ENCODE data around the gene CHST4. TPM values are rescaled to one million over a fixed set of nuclear protein-coding genes. Genes with fewer than 3 reads are reported as not detected.
A peak's percentile ranks its signal among the peaks of the same experiment; 100 is the strongest.

CHST4 gene
- total RNA-seq, 2 experiments from 2014 or later = not detected

- ATAC-seq (ENCODE audit: poor library complexity) (peak; percentile 84), DNase-seq (peak; percentile 24 to 74 (median 37))
- POLR2A ChIA-PET = no interaction called here
- TF ChIP-seq, protein P1, sequence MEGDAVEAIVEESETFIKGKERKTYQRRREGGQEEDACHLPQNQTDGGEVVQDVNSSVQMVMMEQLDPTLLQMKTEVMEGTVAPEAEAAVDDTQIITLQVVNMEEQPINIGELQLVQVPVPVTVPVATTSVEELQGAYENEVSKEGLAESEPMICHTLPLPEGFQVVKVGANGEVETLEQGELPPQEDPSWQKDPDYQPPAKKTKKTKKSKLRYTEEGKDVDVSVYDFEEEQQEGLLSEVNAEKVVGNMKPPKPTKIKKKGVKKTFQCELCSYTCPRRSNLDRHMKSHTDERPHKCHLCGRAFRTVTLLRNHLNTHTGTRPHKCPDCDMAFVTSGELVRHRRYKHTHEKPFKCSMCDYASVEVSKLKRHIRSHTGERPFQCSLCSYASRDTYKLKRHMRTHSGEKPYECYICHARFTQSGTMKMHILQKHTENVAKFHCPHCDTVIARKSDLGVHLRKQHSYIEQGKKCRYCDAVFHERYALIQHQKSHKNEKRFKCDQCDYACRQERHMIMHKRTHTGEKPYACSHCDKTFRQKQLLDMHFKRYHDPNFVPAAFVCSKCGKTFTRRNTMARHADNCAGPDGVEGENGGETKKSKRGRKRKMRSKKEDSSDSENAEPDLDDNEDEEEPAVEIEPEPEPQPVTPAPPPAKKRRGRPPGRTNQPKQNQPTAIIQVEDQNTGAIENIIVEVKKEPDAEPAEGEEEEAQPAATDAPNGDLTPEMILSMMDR (IDR thresholded peaks at IDR 0.05) = peak; percentile 58
- Histone ChIP-seq H3K27me3 (ENCODE audit: control insufficient read depth in 1 of 2, insufficient read depth in 2 of 2, low read length in 2 of 2) (no peaks in the 10 kb centered on the region), H3K4me1 (ENCODE audit: insufficient read depth, low read length) (peaks cover 3% of the 10 kb centered on the region), H3K27ac (ENCODE audit: low read depth in 1 of 2, low read length in 2 of 2) (no peak overlapping the region), H3K4me3 (ENCODE audit: low read length) (no peak overlapping the region), H3K36me3 (ENCODE audit: insufficient read depth, low read length) (no peaks in the 10 kb centered on the region), H3K9me3 (ENCODE audit: control insufficient read depth in 1 of 2, insufficient read depth in 1 of 2, low read length in 2 of 2) (no peaks in the 10 kb centered on the region)
- intact Hi-C loops (cut with DNase I, micrococcal nuclease) = loop anchor here in 1 of 2 experiments (1.0 kb wide), 1 partner anchor 69 kb away; no protein-coding TSS in a partner anchor
- Mint-ChIP-seq H3K27me3 (peaks cover 16% of the 10 kb centered on the region), H3K4me1 (ENCODE audit: low read depth) (no peaks in the 10 kb centered on the region), H3K27ac (no peak overlapping the region), H3K9me3 (no peaks in the 10 kb centered on the region), H3K4me3 (no peak overlapping the region), H3K36me3 (ENCODE audit: low read depth) (no peaks in the 10 kb centered on the region)
- CTCF ChIA-PET = interaction anchor here (1.6 kb wide), 1 partner anchor 23 kb away, joined by 3 read pairs; no protein-coding TSS in a partner anchor
These were observed 16.2 kb downstream of the CHST4 start for GRCh38 chr16:71542377-71542776.

GRCh38 chr16:71547168-71547567, 20.9 kb downstream of the CHST4 start:
- POLR2A ChIA-PET = no interaction called here
- Histone ChIP-seq H3K36me3 (ENCODE audit: insufficient read depth, low read length) (no peaks in the 10 kb centered on the region), H3K4me3 (ENCODE audit: low read length) (no peak overlapping the region), H3K4me1 (ENCODE audit: insufficient read depth, low read length) (peaks cover 3% of the 10 kb centered on the region), H3K27ac (ENCODE audit: low read depth in 1 of 2, low read length in 2 of 2) (no peak overlapping the region), H3K27me3 (ENCODE audit: control insufficient read depth in 1 of 2, insufficient read depth in 2 of 2, low read length in 2 of 2) (peaks cover 0 to 3% of the 10 kb centered on the region in 2 experiments), H3K9me3 (ENCODE audit: control insufficient read depth in 1 of 2, insufficient read depth in 1 of 2, low read length in 2 of 2) (no peaks in the 10 kb centered on the region)
- DNase-seq (no peak), ATAC-seq (ENCODE audit: poor library complexity) (no peak)
- TF ChIP-seq, protein P1 (IDR thresholded peaks at IDR 0.05) = no peak
- no peak overlapping the region for H3K4me3 Mint-ChIP-seq
- H3K27ac Mint-ChIP-seq = no peak overlapping the region
- no peaks in the 10 kb centered on the region for H3K4me1 Mint-ChIP-seq (ENCODE audit: low read depth)
- H3K36me3 Mint-ChIP-seq (ENCODE audit: low read depth) = no peaks in the 10 kb centered on the region
- H3K9me3 Mint-ChIP-seq = no peaks in the 10 kb centered on the region
- H3K27me3 Mint-ChIP-seq = peaks cover 20% of the 10 kb centered on the region
- intact Hi-C loops (cut with DNase I, micrococcal nuclease) = no loop called here
- CTCF ChIA-PET = no interaction called here

GRCh38 chr16:71552698-71553503, 26.7 kb downstream of the CHST4 start:
- no peak overlapping the region for H3K27ac Mint-ChIP-seq
- TF ChIP-seq, protein P1 (IDR thresholded peaks at IDR 0.05) = no peak
- Histone ChIP-seq H3K36me3 (ENCODE audit: insufficient read depth, low read length) (no peaks in the 10 kb centered on the region), H3K27ac (ENCODE audit: low read depth in 1 of 2, low read length in 2 of 2) (no peak overlapping the region), H3K9me3 (ENCODE audit: control insufficient read depth in 1 of 2, insufficient read depth in 1 of 2, low read length in 2 of 2) (no peaks in the 10 kb centered on the region), H3K27me3 (ENCODE audit: control insufficient read depth in 1 of 2, insufficient read depth in 2 of 2, low read length in 2 of 2) (peaks cover 0 to 3% of the 10 kb centered on the region in 2 experiments), H3K4me1 (ENCODE audit: insufficient read depth, low read length) (no peaks in the 10 kb centered on the region), H3K4me3 (ENCODE audit: low read length) (no peak overlapping the region)
- no peaks in the 10 kb centered on the region for H3K9me3 Mint-ChIP-seq
- ChIA-PET POLR2A (no interaction called here), CTCF (no interaction called here)
- no peak overlapping the region for H3K4me3 Mint-ChIP-seq
- DNase-seq = no peak
- H3K36me3 Mint-ChIP-seq (ENCODE audit: low read depth) = no peaks in the 10 kb centered on the region
- intact Hi-C loops (cut with DNase I, micrococcal nuclease) = no loop called here
- ATAC-seq (ENCODE audit: poor library complexity) = no peak
- H3K27me3 Mint-ChIP-seq = peaks cover 11% of the 10 kb centered on the region
- H3K4me1 Mint-ChIP-seq (ENCODE audit: low read depth) = no peaks in the 10 kb centered on the region

Measured in CD4-positive, alpha-beta T cell (primary cell).